ENCODE measurements around the gene ARFGEF2. TPM values are rescaled to one million over a fixed set of nuclear protein-coding genes. Genes with fewer than 3 reads are reported as not detected.

Gene ARFGEF2
- total and polyA plus RNA-seq, 2 of the 4 experiments (the other 2 are of a cell fraction), result 10.3 to 39.1 TPM

DNA sequence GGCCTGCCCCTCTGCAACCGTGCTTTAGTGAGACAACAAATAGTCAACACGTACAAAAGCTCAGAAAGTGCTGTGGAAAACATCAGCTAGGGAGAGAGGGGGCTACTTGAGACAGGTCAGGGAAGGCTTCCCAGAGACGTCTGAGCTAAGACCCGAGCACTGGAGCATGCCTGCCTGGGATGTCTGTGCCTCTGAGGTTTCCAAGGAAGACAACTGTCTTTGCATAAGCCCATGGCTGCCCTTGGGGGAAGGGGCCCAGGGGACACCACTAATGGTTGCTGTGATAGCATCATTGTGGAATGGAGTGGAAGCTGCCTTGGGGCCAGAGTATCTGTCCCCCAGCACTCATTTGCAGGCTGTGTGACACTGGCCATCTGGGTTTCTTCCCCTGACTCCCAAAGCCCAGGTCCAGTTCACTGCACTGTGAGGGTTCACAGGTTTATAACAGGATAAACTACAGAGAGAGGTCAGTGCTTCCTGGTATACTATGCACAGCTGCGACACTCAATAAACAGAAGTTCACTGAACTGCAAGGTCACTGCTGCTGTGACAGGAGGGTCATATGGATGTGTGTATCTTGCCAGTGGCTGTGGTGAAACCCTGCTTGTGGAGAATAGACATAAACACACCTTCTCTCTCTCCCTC is 1.5 kb upstream of the ARFGEF2 start:
- no peak overlapping the region for H3K14ac ChIP-seq (replicated peaks; ENCODE audit: low read depth, low read length)
- H3K9me1 ChIP-seq (ENCODE audit: insufficient read depth, low read length), result peaks cover 3% of the 10 kb centered on the region; the same call in 1 of the 2 replicates
- ATAC-seq (ENCODE audit: low read depth), result no peak
- BruUV-seq (replicated peaks), result no TSS peak
- H2BK15ac ChIP-seq (ENCODE audit: low read depth, low read length), result no peak overlapping the region
- 55% methylated on average over 3 of the region's 5 CpGs; no CpG with 5 or more reads in 1 of the 2 experiments for WGBS, 2 experiments (ENCODE audit: extremely low coverage in 2 of 2, insufficient read length in 1 of 2)
- dilution Hi-C loops (cut with HindIII; ENCODE audit: low sequenced_read_pairs, unreplicated experiment), result no loop called here
- H4K5ac ChIP-seq (ENCODE audit: low read depth, low read length), result no peak overlapping the region
- H2BK120ac ChIP-seq (ENCODE audit: low read depth, low read length), result no peak overlapping the region
- no peak for DNase-seq
- H3K9ac ChIP-seq (ENCODE audit: low read depth, low read length), result no peak overlapping the region
- H3K4me3 ChIP-seq (ENCODE audit: insufficient read depth, low read depth, low read length), result no peak overlapping the region
- CTCF ChIA-PET, result interaction anchor here (0.5 kb wide), 1 partner anchor 15 kb away, joined by 6 read pairs; no protein-coding TSS in a partner anchor
- in situ Hi-C loops (cut with MboI; ENCODE audit: low sequenced_read_pairs), result loop anchor here (25.0 kb wide), 2 partner anchors 633 to 1258 kb away; no protein-coding TSS in a partner anchor
- no peak overlapping the region for H2BK5ac ChIP-seq (ENCODE audit: low read depth, low read length, poor library complexity, severe bottlenecking)
- H3K36me3 ChIP-seq (ENCODE audit: control insufficient read depth, insufficient read depth, low read length), result no peaks in the 10 kb centered on the region
- no peak overlapping the region; the same call in 1 of the 2 replicates for H2AK5ac ChIP-seq (ENCODE audit: low read depth, low read length)
- H3K9me3 ChIP-seq (ENCODE audit: control insufficient read depth, insufficient read depth, low read length), result no peaks in the 10 kb centered on the region
- H3K4me1 ChIP-seq (ENCODE audit: control insufficient read depth, insufficient read depth, low read length), result peaks cover 2% of the 10 kb centered on the region; the same call in 1 of the 2 replicates
- intact Hi-C loops (cut with micrococcal nuclease), result no loop called here
- H4K20me1 ChIP-seq (ENCODE audit: insufficient read depth, low read length), result no peaks in the 10 kb centered on the region
- H3K56ac ChIP-seq (ENCODE audit: extremely low read depth, insufficient read depth, low read length), result no peak overlapping the region
- H2AK9ac ChIP-seq (replicated peaks; ENCODE audit: low read depth, low read length, poor library complexity), result no peak overlapping the region
- H4K91ac ChIP-seq (ENCODE audit: insufficient read depth, low read depth, low read length), result no peak overlapping the region
- H3K4me2 ChIP-seq (ENCODE audit: low read depth, low read length), result no peak overlapping the region
- H4K8ac ChIP-seq (ENCODE audit: low read depth in 2 of 2, low read length in 2 of 2), result no peak overlapping the region
- POLR2A ChIA-PET (ENCODE audit: unreplicated experiment), result no interaction called here
- TF ChIP-seq MXI1 (IDR thresholded peaks at IDR 0.05; ENCODE audit: borderline replicate concordance, low read depth, low read length), result no peak
- TF ChIP-seq MAFK (IDR thresholded peaks at IDR 0.05; ENCODE audit: low read depth, low read length), result no peak
- TF ChIP-seq, protein P1, sequence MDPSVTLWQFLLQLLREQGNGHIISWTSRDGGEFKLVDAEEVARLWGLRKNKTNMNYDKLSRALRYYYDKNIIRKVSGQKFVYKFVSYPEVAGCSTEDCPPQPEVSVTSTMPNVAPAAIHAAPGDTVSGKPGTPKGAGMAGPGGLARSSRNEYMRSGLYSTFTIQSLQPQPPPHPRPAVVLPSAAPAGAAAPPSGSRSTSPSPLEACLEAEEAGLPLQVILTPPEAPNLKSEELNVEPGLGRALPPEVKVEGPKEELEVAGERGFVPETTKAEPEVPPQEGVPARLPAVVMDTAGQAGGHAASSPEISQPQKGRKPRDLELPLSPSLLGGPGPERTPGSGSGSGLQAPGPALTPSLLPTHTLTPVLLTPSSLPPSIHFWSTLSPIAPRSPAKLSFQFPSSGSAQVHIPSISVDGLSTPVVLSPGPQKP (IDR thresholded peaks at IDR 0.05; ENCODE audit: borderline replicate concordance, low read depth, low read length), result no peak
- no peak for TF ChIP-seq POLR2A (IDR thresholded peaks at IDR 0.05; ENCODE audit: low read depth, low read length)
- no peak for TF ChIP-seq RAD21 (IDR thresholded peaks at IDR 0.05; ENCODE audit: low read length)
- no peak for TF ChIP-seq BHLHE40 (IDR thresholded peaks at IDR 0.05; ENCODE audit: low read depth, low read length)
- TF ChIP-seq SMC3 (IDR thresholded peaks at IDR 0.05; ENCODE audit: low read depth, low read length), result no peak
- TF ChIP-seq MAZ (IDR thresholded peaks at IDR 0.05; ENCODE audit: borderline replicate concordance, low read depth, low read length), result no peak
- TF ChIP-seq CEBPB (IDR thresholded peaks at IDR 0.05; ENCODE audit: low read depth, low read length), result no peak
- TF ChIP-seq FOS (IDR thresholded peaks at IDR 0.05; ENCODE audit: low read depth, low read length), result no peak
- TF ChIP-seq RCOR1 (IDR thresholded peaks at IDR 0.05; ENCODE audit: insufficient replicate concordance, low read length), result no peak
- no peak for TF ChIP-seq CHD1 (IDR thresholded peaks at IDR 0.05; ENCODE audit: low read depth, low read length)
- TF ChIP-seq NFE2L2 (IDR thresholded peaks at IDR 0.05; ENCODE audit: low read depth, low read length), result no peak
- no peak for TF ChIP-seq RFX5 (IDR thresholded peaks at IDR 0.05; ENCODE audit: low read depth, low read length)
- no peak overlapping the region for H3K18ac ChIP-seq (ENCODE audit: low read depth, low read length)
- no peak overlapping the region for H2BK20ac ChIP-seq (ENCODE audit: low read depth, low read length)
- H3K27me3 ChIP-seq (ENCODE audit: control insufficient read depth, insufficient read depth, low read length), result no peaks in the 10 kb centered on the region; the same call in 1 of the 2 replicates
- H3K4ac ChIP-seq (ENCODE audit: low read depth, low read length), result no peak overlapping the region
- peaks cover 9 to 27% of the 10 kb centered on the region in 2 experiments for H3K79me1 ChIP-seq (ENCODE audit: low read depth in 1 of 2, low read length in 2 of 2)
- no peak overlapping the region for H3K27ac ChIP-seq (ENCODE audit: insufficient read depth, low read length)
- no peak overlapping the region for H2AFZ ChIP-seq (replicated peaks; ENCODE audit: low read length, poor library complexity)
- peak overlapping the region; percentile 56; the same call in 1 of the 2 replicates for H3K23ac ChIP-seq (ENCODE audit: low read depth, low read length)

Measured in IMR-90 (cell line).